Measurements from ENCODE around the gene NR0B2.

The NR0B2 gene

DNA sequence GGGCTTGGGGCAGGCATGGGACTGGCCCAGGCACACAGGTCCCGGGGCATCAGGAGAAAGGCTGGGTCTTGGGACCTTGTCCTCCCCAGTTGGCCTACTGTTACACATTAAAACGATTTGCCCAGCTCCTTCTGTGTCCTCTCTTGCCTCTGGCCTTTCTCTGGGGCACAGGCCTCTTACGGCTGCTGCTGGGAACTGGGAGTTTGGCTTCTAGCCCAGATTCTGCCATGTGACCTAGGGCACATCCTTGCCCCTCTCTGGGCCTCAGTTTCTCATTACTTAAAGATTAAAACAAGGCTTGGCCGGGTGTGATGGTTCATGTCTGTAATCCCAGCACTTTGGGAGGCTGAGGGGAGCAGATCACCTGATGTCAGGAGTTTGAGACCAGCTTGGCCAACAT is 32.5 kb upstream of the NR0B2 start:
- TF ChIP-seq, protein P1, sequence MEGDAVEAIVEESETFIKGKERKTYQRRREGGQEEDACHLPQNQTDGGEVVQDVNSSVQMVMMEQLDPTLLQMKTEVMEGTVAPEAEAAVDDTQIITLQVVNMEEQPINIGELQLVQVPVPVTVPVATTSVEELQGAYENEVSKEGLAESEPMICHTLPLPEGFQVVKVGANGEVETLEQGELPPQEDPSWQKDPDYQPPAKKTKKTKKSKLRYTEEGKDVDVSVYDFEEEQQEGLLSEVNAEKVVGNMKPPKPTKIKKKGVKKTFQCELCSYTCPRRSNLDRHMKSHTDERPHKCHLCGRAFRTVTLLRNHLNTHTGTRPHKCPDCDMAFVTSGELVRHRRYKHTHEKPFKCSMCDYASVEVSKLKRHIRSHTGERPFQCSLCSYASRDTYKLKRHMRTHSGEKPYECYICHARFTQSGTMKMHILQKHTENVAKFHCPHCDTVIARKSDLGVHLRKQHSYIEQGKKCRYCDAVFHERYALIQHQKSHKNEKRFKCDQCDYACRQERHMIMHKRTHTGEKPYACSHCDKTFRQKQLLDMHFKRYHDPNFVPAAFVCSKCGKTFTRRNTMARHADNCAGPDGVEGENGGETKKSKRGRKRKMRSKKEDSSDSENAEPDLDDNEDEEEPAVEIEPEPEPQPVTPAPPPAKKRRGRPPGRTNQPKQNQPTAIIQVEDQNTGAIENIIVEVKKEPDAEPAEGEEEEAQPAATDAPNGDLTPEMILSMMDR (conservative IDR thresholded peaks at IDR 0.05; ENCODE audit: low read length), result no peak
- no peak overlapping the region for H3K4me3 ChIP-seq (ENCODE audit: low read length)
- DNase-seq (ENCODE audit: low read depth), result no peak

DNA sequence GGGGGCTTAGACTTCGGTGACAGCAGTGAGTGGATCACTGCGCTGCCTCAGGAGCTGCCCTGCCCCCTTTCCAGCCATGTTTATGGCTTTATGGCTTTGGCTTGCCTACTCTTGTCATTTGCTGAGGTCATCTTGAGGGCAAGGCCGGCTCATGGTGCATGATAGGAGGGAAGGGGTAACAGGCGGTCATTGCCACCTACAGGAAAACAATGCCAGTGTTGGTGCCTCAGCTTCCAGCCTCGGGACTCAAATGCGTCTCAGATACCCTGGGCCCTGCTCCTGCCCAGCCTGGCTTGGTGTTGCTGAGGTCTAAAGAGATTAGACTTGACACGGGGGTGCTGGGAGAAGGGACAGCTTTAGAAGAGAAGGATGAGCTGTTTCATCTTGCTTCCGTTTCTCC is 32.0 kb upstream of the NR0B2 start:
- no peak for DNase-seq (ENCODE audit: low read depth)
- no peak overlapping the region for H3K4me3 ChIP-seq (ENCODE audit: low read length)
- TF ChIP-seq, protein P1 (conservative IDR thresholded peaks at IDR 0.05; ENCODE audit: low read length), result no peak

DNA sequence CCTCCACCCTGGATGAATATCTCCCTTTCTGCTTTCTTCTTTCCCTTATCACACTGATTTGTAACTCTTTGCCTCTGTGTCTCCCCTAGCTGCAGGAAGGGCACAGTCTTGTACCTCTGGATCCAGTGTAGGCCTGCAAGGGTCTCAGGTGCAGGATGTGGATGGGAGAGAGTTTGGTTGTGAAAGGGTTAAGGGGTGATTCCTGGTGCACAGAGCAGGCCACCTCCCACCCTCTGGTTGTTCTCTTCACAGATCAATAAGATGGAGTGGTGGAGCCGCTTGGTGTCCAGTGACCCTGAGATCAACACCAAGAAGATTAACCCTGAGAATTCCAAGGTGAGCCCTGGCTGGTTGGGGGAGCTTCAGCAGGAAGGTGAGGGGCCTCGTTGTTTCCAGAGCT is 31.4 kb upstream of the NR0B2 start:
- TF ChIP-seq, protein P1 (conservative IDR thresholded peaks at IDR 0.05; ENCODE audit: low read length), result no peak
- no peak for DNase-seq (ENCODE audit: low read depth)
- H3K4me3 ChIP-seq (ENCODE audit: low read length), result no peak overlapping the region

DNA sequence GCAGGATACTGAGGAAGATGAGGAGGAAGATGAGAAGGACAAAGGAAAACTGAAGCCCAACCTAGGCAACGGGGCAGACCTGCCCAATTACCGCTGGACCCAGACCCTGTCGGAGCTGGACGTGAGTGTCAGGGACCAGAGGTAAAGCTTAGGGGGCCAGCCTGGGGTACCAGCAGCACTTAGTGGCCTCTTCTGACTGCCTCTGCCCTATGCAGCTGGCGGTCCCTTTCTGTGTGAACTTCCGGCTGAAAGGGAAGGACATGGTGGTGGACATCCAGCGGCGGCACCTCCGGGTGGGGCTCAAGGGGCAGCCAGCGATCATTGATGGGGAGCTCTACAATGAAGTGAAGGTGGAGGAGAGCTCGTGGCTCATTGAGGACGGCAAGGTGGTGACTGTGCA is 28.9 kb upstream of the NR0B2 start:
- DNase-seq (ENCODE audit: low read depth), result no peak
- TF ChIP-seq, protein P1 (conservative IDR thresholded peaks at IDR 0.05; ENCODE audit: low read length), result no peak
- H3K4me3 ChIP-seq (ENCODE audit: low read length), result no peak overlapping the region

DNA sequence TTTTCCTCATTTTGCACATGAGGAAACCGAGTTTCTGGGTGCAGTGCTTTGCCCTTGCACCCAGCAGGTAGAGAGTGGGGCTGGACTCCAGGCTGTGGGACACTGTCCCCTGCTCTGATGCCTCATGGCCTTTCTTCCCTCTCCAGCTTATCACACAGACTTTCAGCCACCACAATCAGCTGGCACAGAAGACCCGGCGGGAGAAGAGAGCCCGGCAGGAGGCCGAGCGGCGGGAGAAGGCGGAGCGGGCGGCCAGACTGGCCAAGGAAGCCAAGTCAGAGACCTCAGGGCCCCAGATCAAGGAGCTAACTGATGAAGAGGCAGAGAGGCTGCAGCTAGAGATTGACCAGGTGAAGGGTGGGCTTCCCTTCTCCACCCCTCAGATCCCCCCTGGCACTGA is 27.5 kb upstream of the NR0B2 start:
- DNase-seq (ENCODE audit: low read depth), result no peak
- TF ChIP-seq, protein P1 (conservative IDR thresholded peaks at IDR 0.05; ENCODE audit: low read length), result no peak
- no peak overlapping the region for H3K4me3 ChIP-seq (ENCODE audit: low read length)

DNA sequence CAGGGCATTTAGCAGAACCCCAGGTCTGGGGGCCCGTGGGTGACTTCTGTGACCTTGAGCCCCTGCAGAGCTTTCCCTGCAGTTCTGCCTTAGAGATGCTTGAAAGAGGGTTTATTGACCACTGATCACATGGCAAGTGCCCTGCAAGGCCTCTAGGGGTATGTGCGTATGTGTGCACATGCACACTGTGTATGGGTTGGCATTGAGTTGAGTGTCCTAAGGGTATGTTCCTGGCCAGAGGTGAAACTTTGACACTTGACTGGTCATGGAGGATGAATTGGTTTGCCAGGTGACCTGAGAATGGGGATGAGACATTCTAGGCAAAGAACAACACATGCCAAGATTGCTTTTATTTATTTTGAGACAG is 24.9 kb upstream of the NR0B2 start:
- TF ChIP-seq, protein P1 (conservative IDR thresholded peaks at IDR 0.05; ENCODE audit: low read length), result no peak
- no peak overlapping the region for H3K4me3 ChIP-seq (ENCODE audit: low read length)
- no peak for DNase-seq (ENCODE audit: low read depth)

DNA sequence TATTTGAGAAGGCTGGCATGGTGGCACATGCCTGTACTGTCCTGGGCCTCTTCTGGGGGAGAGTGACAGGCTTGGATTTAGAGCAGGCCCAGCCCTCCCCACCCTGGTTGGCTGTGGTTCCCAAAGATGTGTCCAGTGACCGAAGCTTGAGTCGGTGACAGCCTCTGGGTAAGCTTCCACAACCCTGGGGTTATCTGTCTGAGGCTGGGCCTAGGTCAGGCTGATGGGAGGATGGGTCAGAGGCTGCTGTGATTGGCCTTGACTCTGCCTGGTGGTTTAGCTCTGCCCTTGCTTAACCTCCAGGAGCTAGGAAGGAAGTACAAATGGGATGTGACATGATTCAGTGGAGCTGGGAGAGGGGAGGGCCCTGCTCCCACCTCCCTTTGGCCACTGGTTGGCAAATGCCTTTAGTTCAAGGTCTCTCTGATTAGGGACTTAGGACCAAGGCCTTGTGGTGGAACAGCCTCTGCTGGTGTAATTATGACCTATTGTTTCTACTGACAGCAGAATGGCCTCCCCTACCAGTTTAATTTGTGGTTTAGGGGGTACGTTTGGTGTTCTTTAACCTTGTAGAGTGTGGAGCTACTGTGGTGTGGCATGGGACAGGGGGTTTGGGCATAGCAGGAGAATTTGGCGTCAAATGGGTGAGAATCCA is 24.4 kb upstream of the NR0B2 start:
- H3K4me3 ChIP-seq (ENCODE audit: low read length), result no peak overlapping the region
- TF ChIP-seq, protein P1 (conservative IDR thresholded peaks at IDR 0.05; ENCODE audit: low read length), result no peak
- DNase-seq (ENCODE audit: low read depth), result no peak
